Activated CD8-positive, alpha-beta memory T cell treated with anti-CD3 and anti-CD28 coated beads, Interleukin-2, amount 50 U/mL, for 1 hour (primary cell): ENCODE results near the gene BFSP1.

Experiments used
- DNase-seq: peaks from one replicate; pipeline ENCODE4 v3.0.0-alpha.2; 2020; ENCODE audit errors: extremely low read depth

The BFSP1 gene

GRCh38 chr20:17530716-17531664 is at the start of gene BFSP1:
TSS of gene BFSP1 (minus strand) at chr20:17531379. CDS start at chr20:17531329, 50 bp downstream.
- DNase-seq = no peak

DNA sequence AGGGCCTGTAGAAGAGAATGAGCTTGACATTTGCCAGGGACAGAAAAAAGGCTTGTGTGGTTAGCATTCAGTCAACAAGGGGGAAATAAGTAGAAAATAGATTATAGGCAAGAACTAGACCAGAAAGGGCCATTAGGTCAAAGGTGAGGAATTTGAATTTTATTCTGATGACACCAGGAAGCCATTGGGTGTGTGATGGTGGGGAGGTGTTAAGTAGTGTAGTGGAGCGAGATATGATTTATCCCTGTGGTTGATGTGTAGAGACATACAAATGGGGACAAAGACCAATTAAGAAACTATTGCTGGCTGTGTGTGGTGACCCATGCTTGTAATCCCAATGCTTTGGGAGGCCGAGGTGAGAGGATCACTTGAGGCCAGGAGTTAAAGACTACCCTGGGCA is 49.7 kb upstream of the BFSP1 start:
- DNase-seq = no peak

DNA sequence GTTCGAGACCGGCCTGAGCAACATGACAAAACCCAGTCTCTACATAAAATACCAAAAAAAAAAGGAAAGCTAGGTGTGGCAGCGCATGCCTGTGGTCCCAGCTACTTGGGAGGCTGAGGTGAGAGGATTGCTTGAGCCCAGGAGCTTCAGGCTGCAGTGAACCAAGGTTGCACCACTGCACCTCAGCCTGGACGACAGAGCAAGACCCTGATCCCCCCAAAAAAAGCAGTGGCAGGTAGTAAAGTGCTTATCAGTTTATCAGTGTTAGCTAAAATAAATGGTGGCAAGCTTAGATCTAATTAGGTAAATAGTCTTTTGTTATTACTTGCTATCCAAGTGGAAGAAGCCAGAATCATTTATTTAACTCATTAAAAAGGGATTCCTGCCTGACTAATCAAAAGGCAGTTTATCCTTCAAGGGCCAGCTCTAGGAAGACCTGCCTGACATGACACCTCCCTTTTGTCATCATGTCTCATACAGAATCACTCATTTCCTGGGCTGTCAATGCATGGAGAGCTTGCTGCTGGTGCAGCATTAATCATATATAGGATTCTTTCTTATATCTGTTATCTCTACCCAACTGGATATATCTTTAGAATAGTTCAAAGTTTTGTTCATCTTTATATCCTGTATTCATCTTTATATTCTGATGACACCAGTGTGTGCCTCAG is 48.3 kb upstream of the BFSP1 start:
- no peak for DNase-seq

- DNase-seq = no peak
These were observed 45.0 kb upstream of the BFSP1 start for GRCh38 chr20:17576215-17576614.

- no peak for DNase-seq
These were observed 42.3 kb upstream of the BFSP1 start for GRCh38 chr20:17573463-17573862.

DNA sequence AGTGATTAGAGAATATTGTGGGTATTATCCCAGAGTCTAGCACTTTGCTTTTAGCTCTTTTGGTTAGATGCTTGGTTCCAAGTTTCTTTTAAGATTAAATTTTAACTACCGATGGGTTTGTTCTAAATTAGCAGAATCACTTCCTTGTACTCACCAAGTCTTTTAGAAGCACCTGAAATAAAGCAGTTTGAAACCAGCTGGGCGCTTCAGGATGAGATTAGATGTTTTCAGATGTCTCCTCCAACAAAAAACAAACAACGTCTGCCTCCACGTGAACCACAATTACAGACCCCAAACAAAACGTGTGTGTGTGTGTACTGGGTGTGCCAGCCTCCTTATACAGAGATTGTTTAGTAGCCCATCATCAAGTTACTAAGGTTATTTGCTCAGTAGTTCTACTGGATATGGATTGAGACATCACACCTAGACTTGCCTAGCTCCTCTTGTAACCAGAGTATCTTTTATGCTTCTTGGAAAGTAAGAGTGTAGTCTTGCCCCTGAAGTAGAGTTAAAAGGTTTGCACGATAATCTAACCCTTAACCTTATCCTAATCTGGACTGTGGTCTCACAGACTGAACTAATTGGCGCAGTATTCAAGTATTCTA is 41.0 kb upstream of the BFSP1 start:
- DNase-seq = no peak

GRCh38 chr20:17571153-17571527 is 40.0 kb upstream of the BFSP1 start:
- no peak for DNase-seq

- no peak for DNase-seq
These were observed 39.4 kb upstream of the BFSP1 start for GRCh38 chr20:17570347-17571152.

GRCh38 chr20:17569616-17570346 is 38.6 kb upstream of the BFSP1 start, which contains the start of gene DSTN:
TSS of gene DSTN (plus strand) at chr20:17570075. CDS start at chr20:17570209, 134 bp downstream.
- peak; percentile 50 for DNase-seq

DNA sequence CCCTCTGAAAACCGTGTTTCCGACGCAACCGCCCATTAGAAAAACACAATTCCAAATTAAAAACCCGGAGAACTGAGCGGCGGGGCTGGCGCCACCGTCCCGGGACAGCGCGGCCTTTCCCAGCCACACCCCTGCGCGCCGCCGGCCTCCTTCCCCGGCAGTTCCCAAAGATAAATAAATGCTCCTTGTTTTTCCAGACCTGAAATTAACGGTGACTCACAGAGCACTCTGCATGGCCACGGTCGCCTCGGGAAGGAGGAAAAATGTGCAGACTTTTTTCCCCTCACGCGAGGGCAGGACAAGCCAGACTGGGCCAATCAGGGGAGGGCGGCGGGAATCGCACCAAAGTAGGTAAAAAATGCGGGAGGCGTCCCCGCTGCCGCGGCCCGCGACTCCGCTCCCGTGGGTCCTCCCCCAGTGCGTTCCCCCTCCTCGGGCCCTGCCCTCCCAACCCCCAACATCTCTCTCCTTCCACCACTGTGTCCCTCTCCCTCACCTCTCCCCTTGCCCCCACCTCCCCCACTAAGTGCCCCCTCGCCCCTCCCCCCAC is 37.9 kb upstream of the BFSP1 start:
- DNase-seq = no peak

DNA sequence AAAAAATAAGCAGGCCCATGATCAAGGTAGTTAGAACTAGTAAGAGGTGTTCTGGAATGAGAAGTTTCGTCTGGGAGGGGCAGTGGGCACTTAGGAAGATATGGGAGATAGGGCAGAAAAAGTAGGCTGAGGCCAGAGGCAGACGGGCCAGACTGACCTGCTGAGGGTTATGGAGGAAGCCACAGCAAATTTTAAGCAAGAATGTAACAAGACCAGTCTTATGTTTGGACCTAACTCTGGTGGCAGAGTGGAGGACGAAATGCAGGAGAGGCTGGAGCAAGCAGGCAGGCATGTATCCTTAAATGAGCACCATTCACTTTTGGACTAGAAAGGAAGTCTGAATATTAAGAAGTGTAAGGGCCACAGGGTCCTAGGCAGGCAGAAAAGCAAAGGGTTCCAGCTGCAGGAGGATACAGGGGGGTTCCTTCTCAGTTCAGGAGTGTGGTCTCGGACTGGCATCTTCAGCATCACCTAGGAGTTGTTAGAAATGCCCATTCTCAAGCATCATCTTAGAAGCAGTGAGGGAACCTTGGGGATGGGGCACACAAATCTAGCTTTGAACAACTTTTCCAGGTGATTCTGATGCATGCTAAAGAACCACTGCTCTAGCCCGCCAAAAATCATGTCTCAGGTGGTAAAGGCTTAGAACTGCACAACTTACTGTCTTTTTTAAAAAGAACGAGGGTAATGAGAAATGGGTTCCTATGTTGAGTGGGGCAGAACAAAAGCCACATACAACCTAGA is 37.0 kb upstream of the BFSP1 start:
- no peak for DNase-seq

GRCh38 chr20:17566345-17566744 is 35.2 kb upstream of the BFSP1 start:
- DNase-seq = no peak

DNA sequence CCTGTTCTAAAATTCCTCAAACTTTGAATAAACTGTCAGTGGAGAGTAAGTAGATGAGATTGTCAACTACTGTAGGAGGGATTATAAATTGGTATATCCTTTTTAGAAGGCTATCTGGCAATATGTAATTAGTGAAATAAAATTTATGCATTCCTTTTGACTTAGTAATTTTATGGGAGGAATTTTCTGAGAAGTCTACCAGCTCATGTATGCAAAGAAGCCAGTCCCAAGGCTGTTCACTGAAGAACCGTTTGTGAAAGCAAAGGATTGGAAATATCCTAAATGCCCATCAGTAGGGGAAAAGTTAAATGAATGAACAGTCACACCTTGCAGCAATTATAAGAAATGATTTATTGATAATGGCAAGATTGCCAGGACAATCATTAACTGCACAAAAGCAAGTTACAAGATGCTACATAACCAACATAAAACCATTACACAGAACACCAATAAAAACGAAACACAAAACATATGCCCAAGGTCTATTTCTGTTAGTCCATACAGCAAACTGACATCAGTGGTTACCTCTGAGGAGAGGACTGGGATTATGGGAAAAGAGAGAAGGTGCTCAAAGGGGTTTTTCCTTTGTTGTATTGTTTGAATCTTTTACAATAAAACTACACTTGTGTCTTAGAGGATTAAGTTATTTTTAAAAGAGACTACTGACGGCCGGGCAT is 34.1 kb upstream of the BFSP1 start:
- DNase-seq = no peak

DNA sequence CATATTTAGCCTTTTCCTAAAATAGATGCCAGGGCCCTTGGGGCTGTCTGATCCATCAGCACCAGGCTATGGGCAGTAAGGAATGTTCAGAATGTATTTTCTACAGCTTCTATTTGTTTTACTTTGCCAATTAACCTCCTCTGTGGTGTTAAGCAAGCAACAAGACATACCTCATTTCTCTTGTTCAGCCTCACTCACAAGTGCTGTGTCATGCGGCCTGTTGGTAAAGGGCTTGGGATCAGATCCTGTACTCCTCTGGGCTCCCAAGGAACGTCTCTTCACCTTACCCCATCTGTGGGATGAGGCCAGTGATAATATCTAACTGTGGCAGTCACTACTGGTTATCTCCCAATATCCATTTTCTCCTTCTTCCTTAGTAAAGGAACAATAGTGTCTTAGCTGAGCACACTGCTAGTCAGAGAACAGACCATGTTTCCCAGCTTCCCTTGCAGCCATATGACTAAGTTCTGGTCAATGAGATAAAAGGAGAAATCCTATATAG is 31.7 kb upstream of the BFSP1 start:
- no peak for DNase-seq

GRCh38 chr20:17560344-17561074 is 29.3 kb upstream of the BFSP1 start:
- DNase-seq = no peak

- DNase-seq = no peak
These were observed 28.2 kb upstream of the BFSP1 start for GRCh38 chr20:17559338-17559737.

GRCh38 chr20:17558941-17559304 is 27.7 kb upstream of the BFSP1 start:
- DNase-seq = no peak

GRCh38 chr20:17558154-17558940 is 27.2 kb upstream of the BFSP1 start:
- DNase-seq = no peak
